T-helper 1 cell treated with Interleukin-12 subunit alpha and Interleukin-12 subunit beta and Interleukin-4 antibody, amounts not matched to agents 30 μg/mL and 1 μg/mL, for 36 hours (primary cell): Measurements from ENCODE around the gene DLK1.

Experiments used
- H3K27ac Mint-ChIP-seq: one replicate; pipeline ENCODE4 v1.8.0; 2021; ENCODE audit warnings: mild to moderate bottlenecking, mixed read lengths
- H3K27me3 Mint-ChIP-seq: one replicate; pipeline ENCODE4 v1.8.0; 2021; ENCODE audit warnings: low read depth, mixed read lengths
- H3K36me3 Mint-ChIP-seq: one replicate; pipeline ENCODE4 v1.8.0; 2021; ENCODE audit warnings: low read depth, mixed read lengths
- H3K4me1 Mint-ChIP-seq: one replicate; pipeline ENCODE4 v1.8.0; 2021; ENCODE audit warnings: low read depth, mixed read lengths
- H3K4me3 Mint-ChIP-seq: one replicate; pipeline ENCODE4 v1.8.0; 2021; ENCODE audit warnings: mild to moderate bottlenecking, moderate library complexity, mixed read lengths
- H3K9me3 Mint-ChIP-seq: one replicate; pipeline ENCODE4 v1.8.0; 2021; ENCODE audit warnings: mixed read lengths

The DLK1 gene

GRCh38 chr14:100688051-100688450 lies 38.6 kb upstream of the DLK1 start:
- no peak overlapping the region for H3K4me3 Mint-ChIP-seq
- H3K4me1 Mint-ChIP-seq = no peaks in the 10 kb centered on the region
- H3K36me3 Mint-ChIP-seq = no peaks in the 10 kb centered on the region
- no peaks in the 10 kb centered on the region for H3K9me3 Mint-ChIP-seq
- no peak overlapping the region for H3K27ac Mint-ChIP-seq
- no peaks in the 10 kb centered on the region for H3K27me3 Mint-ChIP-seq

GRCh38 chr14:100688598-100689461 lies 37.9 kb upstream of the DLK1 start:
- Mint-ChIP-seq H3K4me1 (no peaks in the 10 kb centered on the region), H3K9me3 (no peaks in the 10 kb centered on the region), H3K27ac (no peak overlapping the region), H3K4me3 (no peak overlapping the region), H3K27me3 (no peaks in the 10 kb centered on the region), H3K36me3 (no peaks in the 10 kb centered on the region)

DNA sequence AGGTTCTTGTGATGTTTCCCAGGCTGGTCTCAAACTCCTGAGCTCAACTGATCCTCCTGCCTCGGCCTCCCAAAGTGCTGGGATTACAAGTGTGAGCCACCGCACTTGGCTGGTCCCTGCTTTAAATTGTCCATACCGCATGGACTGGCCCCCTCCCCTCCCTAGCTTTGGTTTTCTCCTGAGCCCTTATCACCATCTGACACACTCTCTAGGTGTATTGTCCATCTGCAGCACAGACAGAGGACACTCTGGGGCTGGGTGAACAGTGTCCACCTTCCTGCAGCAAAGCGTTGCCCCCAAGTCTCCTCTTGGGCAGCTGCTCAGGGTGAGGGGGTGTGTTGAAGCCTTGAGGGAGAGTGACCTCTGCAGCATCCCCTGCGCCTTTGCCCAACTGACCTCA lies 36.0 kb upstream of the DLK1 start:
- Mint-ChIP-seq H3K4me3 (no peak overlapping the region), H3K27me3 (no peaks in the 10 kb centered on the region), H3K36me3 (no peaks in the 10 kb centered on the region), H3K27ac (no peak overlapping the region), H3K4me1 (no peaks in the 10 kb centered on the region), H3K9me3 (no peaks in the 10 kb centered on the region)

DNA sequence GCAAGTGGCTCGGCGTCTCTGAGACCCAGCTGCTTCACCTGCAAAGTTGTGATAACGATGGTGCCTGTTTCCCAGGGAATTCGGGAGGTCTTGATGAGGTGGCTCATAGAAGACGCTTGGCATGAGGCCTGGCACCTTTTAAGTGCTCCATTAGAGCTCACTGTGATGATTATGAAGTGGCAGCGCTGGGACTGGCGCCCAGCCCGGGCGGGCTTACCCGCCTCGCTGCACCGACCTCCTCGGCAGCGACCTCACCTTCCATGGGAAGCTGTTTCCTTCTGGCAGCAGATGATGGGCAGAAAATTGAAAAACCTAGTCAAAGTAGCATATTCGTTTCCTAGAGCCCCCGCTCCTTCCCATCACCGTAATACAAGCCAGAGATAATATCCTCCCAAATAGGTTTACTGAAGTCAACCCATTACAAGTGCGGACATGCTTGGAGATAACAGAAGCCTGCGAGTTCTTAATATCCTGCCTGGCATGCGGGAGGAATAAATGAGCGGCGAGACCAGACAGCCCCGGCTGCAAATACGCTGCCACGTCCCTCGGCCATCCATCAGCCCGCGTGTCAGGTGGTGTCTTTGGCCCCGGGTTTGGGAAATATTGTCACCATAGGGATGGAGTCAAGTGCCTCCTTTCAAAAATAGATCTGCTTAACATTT lies 35.2 kb upstream of the DLK1 start:
- no peaks in the 10 kb centered on the region for H3K27me3 Mint-ChIP-seq
- no peak overlapping the region for H3K27ac Mint-ChIP-seq
- H3K4me1 Mint-ChIP-seq = no peaks in the 10 kb centered on the region

DNA sequence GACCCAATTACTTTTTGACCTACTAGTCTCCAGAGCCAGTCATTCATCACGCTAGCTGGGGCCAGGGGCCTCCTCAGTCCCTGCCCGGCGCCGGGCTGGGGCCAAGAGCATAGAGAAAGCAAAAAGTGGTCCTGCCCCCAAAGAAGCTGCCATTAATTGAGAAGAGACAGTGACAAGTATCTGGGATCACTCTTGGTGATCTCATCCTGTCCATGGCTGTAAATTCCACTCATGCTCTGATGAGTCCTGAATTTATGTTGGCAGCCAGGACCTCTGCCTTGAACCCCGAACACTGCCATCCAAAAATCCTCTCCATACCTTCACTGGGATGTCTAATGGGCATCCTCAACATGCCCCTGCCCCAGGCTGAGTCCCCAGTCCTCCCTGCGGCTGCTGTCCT lies 34.4 kb upstream of the DLK1 start:
- Mint-ChIP-seq H3K27me3 (no peaks in the 10 kb centered on the region), H3K4me1 (no peaks in the 10 kb centered on the region), H3K4me3 (no peak overlapping the region), H3K27ac (no peak overlapping the region), H3K36me3 (no peaks in the 10 kb centered on the region), H3K9me3 (no peaks in the 10 kb centered on the region)

More for the DNA sequence above, 35.2 kb upstream of the DLK1 start:
- Mint-ChIP-seq H3K36me3 (no peaks in the 10 kb centered on the region), H3K4me3 (no peak overlapping the region), H3K9me3 (no peaks in the 10 kb centered on the region)

GRCh38 chr14:100692859-100693558 lies 33.7 kb upstream of the DLK1 start:
- Mint-ChIP-seq H3K36me3 (no peaks in the 10 kb centered on the region), H3K4me1 (no peaks in the 10 kb centered on the region), H3K27ac (no peak overlapping the region), H3K27me3 (no peaks in the 10 kb centered on the region), H3K4me3 (no peak overlapping the region), H3K9me3 (no peaks in the 10 kb centered on the region)

DNA sequence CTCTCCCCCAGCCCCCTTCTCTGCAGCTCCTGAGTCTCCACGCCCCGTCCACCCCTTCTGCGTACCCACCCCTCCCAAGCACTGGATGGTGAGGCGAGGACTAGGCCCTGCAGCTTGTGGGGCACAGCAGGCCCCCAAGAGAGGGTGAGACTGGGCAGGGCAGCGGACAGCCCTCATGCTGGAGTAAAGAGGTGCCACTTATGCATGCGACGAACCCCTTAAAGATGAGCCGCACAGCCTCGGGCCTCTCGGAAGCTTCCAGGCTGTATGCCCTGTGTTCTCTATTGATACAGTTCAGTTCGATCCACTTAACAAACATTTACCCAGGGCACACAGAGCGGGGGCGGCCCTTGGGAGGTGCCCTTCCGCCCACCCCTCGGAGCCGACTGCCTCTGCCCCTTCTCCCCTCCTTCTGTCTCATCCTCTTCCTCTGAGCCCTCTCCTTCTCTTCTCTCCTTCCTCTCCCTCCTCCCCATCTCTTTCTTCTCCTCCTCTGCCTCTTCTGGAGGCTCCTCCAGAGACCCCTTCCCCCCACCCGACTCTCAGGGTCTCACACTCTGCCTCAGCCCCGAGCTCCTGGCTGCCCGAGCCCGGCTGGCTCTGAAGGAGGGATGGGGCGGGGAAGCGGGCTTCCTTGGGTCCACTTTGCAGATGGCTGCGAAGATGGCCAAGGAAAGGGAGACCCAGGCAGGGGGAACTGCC lies 32.7 kb upstream of the DLK1 start:
- Mint-ChIP-seq H3K27ac (no peak overlapping the region), H3K4me1 (no peaks in the 10 kb centered on the region), H3K9me3 (no peaks in the 10 kb centered on the region), H3K36me3 (no peaks in the 10 kb centered on the region), H3K4me3 (no peak overlapping the region), H3K27me3 (no peaks in the 10 kb centered on the region)

GRCh38 chr14:100694579-100695422 lies 31.9 kb upstream of the DLK1 start:
- Mint-ChIP-seq H3K9me3 (no peaks in the 10 kb centered on the region), H3K36me3 (no peaks in the 10 kb centered on the region), H3K27me3 (peaks cover 3% of the 10 kb centered on the region), H3K4me3 (no peak overlapping the region), H3K27ac (no peak overlapping the region), H3K4me1 (no peaks in the 10 kb centered on the region)

DNA sequence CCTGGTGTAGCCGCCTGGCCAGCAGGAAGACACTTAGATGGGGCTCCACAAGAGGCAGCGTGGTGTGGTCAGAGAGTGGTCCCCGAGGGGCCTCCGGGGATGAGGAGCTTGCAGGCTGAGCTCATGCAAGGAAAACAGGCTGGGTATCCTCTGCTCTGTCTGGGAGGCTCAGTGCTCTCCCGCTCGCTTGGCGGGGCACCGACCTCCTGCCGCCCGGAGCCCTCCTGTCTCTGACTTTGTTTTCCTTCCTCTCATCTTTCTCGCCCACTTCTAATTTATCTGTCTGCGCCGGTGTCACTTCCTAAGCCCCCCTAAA lies 31.3 kb upstream of the DLK1 start:
- H3K27me3 Mint-ChIP-seq = peaks cover 3% of the 10 kb centered on the region
- H3K36me3 Mint-ChIP-seq = no peaks in the 10 kb centered on the region
- no peak overlapping the region for H3K27ac Mint-ChIP-seq
- H3K4me3 Mint-ChIP-seq = no peak overlapping the region
- no peaks in the 10 kb centered on the region for H3K9me3 Mint-ChIP-seq
- no peaks in the 10 kb centered on the region for H3K4me1 Mint-ChIP-seq

GRCh38 chr14:100696008-100696407 lies 30.7 kb upstream of the DLK1 start:
- no peaks in the 10 kb centered on the region for H3K36me3 Mint-ChIP-seq
- no peak overlapping the region for H3K4me3 Mint-ChIP-seq
- no peak overlapping the region for H3K27ac Mint-ChIP-seq
- peaks cover 3% of the 10 kb centered on the region for H3K27me3 Mint-ChIP-seq
- no peaks in the 10 kb centered on the region for H3K9me3 Mint-ChIP-seq
- no peaks in the 10 kb centered on the region for H3K4me1 Mint-ChIP-seq

- H3K27ac Mint-ChIP-seq = no peak overlapping the region
- no peaks in the 10 kb centered on the region for H3K36me3 Mint-ChIP-seq
- peaks cover 3% of the 10 kb centered on the region for H3K27me3 Mint-ChIP-seq
- H3K4me1 Mint-ChIP-seq = no peaks in the 10 kb centered on the region
- H3K9me3 Mint-ChIP-seq = no peaks in the 10 kb centered on the region
- H3K4me3 Mint-ChIP-seq = no peak overlapping the region
Measured at GRCh38 chr14:100696590-100696989, 30.1 kb upstream of the DLK1 start.

- H3K4me3 Mint-ChIP-seq = no peak overlapping the region
- no peak overlapping the region for H3K27ac Mint-ChIP-seq
- no peaks in the 10 kb centered on the region for H3K4me1 Mint-ChIP-seq
- H3K9me3 Mint-ChIP-seq = no peaks in the 10 kb centered on the region
- H3K27me3 Mint-ChIP-seq = peaks cover 3% of the 10 kb centered on the region
- H3K36me3 Mint-ChIP-seq = no peaks in the 10 kb centered on the region
Measured at GRCh38 chr14:100698066-100698465, 28.6 kb upstream of the DLK1 start.

DNA sequence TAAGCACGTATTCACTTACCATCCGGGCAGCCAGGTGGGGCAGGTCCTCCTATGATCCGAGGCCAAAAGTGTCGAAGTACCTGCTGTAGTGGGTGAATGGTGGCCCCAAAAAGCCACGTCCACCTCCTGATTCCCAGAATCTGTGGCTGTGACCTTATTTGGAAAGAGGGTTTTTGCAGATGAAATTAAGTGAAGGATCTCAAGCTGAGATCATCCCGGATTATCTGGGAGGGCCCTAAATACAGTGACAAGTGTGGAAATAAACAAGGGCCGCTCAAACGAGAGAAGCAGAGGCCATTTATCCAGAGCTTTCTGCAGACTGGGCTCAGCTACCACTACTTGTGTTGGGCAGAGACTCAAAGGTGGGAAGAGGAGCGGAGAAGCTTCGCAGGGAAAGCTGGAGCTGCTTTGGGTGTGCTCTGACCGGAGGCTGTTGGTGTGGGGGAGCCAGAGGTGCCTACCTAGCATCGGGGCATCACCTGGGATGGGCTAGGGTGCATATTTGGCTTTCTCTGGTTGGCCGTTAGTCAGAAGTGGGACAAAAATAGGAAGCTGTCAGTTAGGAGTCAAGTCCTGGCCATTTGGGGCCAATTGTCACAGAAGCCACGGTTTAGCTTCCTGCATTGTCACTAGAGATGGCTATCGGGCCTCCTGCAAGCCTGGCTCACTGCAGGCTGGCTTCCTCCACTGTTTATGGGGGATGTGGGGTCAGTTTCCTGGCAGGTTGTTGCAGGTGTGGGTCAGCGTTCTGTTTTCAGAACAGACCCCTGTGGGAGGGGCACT lies 27.8 kb upstream of the DLK1 start:
- Mint-ChIP-seq H3K27ac (no peak overlapping the region), H3K4me3 (no peak overlapping the region), H3K27me3 (peaks cover 3% of the 10 kb centered on the region), H3K9me3 (no peaks in the 10 kb centered on the region), H3K36me3 (no peaks in the 10 kb centered on the region), H3K4me1 (no peaks in the 10 kb centered on the region)
